DOHH2 (cell line): Measurements from ENCODE around the gene PDCD2L.
A peak's percentile ranks its signal among the peaks of the same experiment; 100 is the strongest.

Source experiments
- H3F3A ChIP-seq: fragments of 200-600 bp; sonication (generic), shearing (Covaris generic); 2 replicates; pipeline ENCODE4 v1.6.0; 2016; ENCODE audit warnings: antibody characterized with exemption, mild to moderate bottlenecking; ENCODE audit not compliant: control insufficient read depth, insufficient read depth
- H3K27ac ChIP-seq: fragments of 200-600 bp; sonication (generic); 2 replicates; pipeline ENCODE4 v1.5.1; 2014; ENCODE audit warnings: low read depth, mild to moderate bottlenecking, low read length, moderate library complexity
- H3K27me3 ChIP-seq: fragments of 200-600 bp; sonication (generic); 2 replicates; pipeline ENCODE4 v1.6.1; 2014; ENCODE audit warnings: mild to moderate bottlenecking, low read length, mixed read lengths; ENCODE audit not compliant: control insufficient read depth
- H3K36me3 ChIP-seq: fragments of 200-600 bp; sonication (generic); 2 replicates; pipeline ENCODE4 v1.6.1; 2014; ENCODE audit warnings: mild to moderate bottlenecking, low read length, moderate library complexity, mixed read lengths; ENCODE audit not compliant: control insufficient read depth
- H3K4me1 ChIP-seq: fragments of 200-600 bp; sonication (generic); 2 replicates; pipeline ENCODE4 v1.6.1; 2014; ENCODE audit warnings: mild to moderate bottlenecking, low read length, mixed read lengths; ENCODE audit not compliant: control insufficient read depth
- H3K4me2 ChIP-seq: fragments of 200-600 bp; sonication (generic); 2 replicates; pipeline ENCODE4 v1.6.0; 2014; ENCODE audit warnings: mild to moderate bottlenecking, low read length, moderate library complexity
- H3K4me3 ChIP-seq: fragments of 200-600 bp; sonication (generic); 2 replicates; pipeline ENCODE4 v1.5.1; 2014; ENCODE audit warnings: mild to moderate bottlenecking, low read length, mixed read lengths
- H3K79me2 ChIP-seq: fragments of 200-600 bp; sonication (generic); 2 replicates; pipeline ENCODE4 v1.6.1; 2014; ENCODE audit warnings: mild to moderate bottlenecking, low read length, mixed read lengths; ENCODE audit not compliant: control insufficient read depth
- H3K9me2 ChIP-seq: fragments of 200-600 bp; sonication (generic); replicated peaks from 2 replicates; pipeline ENCODE4 v1.6.1; 2014; ENCODE audit warnings: mild to moderate bottlenecking, low read length, mixed read lengths; ENCODE audit not compliant: control insufficient read depth
- H3K9me3 ChIP-seq: fragments of 200-600 bp; sonication (generic); 2 replicates; pipeline ENCODE4 v1.6.1; 2014; ENCODE audit warnings: antibody characterized with exemption, low read length, mixed read lengths; ENCODE audit not compliant: control insufficient read depth, insufficient read depth
- H4K20me1 ChIP-seq: fragments of 200-600 bp; sonication (generic); 2 replicates; pipeline ENCODE4 v1.6.0; 2014; ENCODE audit warnings: low read depth, mild to moderate bottlenecking, antibody characterized with exemption, low read length, moderate library complexity; ENCODE audit not compliant: control insufficient read depth, insufficient read depth
- CTCF ChIP-seq: fragments of 200-600 bp; sonication (generic); IDR thresholded peaks from one replicate; pipeline ENCODE4 v1.5.1; 2014; ENCODE audit warnings: antibody characterized with exemption, mild to moderate bottlenecking, low read depth, low read length; ENCODE audit not compliant: poor library complexity, severe bottlenecking
- EZH2phosphoT487 ChIP-seq: fragments of 200-600 bp; sonication (generic); IDR thresholded peaks from 2 replicates; pipeline ENCODE4 v1.6.1; 2017; ENCODE audit warnings: borderline replicate concordance, mild to moderate bottlenecking, antibody characterized with exemption, low read length, moderate library complexity, mixed read lengths

The PDCD2L gene

DNA sequence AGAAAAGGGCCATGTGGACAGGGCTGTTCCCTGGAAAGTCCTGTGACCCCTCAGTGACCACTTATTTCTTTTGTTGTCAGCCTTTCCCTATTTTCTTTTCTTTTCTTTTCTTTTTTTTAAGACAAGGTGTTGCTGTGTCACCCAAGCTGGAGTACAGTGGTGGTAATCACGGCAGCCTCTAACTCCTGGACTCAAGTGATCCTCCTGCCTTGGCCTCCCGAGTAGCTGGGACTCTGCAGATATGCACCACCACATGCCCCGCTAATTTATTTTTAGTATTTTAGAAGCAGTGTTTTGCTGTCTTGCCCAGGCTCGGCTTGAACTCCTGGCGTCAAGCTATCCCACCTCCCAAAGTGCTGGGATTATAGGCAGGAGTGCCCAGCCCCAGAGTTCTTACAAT, 40.3 kb upstream of the PDCD2L start:
- Histone ChIP-seq H4K20me1 (peaks cover 16% of the 10 kb centered on the region; the same call in 1 of the 2 replicates), H3K36me3 (peaks cover 39% of the 10 kb centered on the region), H3K27ac (no peak overlapping the region), H3K27me3 (no peaks in the 10 kb centered on the region), H3F3A (peaks cover 3% of the 10 kb centered on the region), H3K4me1 (peaks cover 47% of the 10 kb centered on the region), H3K4me2 (peak overlapping the region; percentile 88), H3K4me3 (peak overlapping the region; percentile 96), H3K9me2 (no peaks in the 10 kb centered on the region), H3K79me2 (peaks cover 44% of the 10 kb centered on the region), H3K9me3 (no peaks in the 10 kb centered on the region)
- TF ChIP-seq CTCF (no peak), EZH2phosphoT487 (no peak)

GRCh38 chr19:34364462-34364829, 39.8 kb upstream of the PDCD2L start:
- TF ChIP-seq EZH2phosphoT487: no peak
- TF ChIP-seq CTCF: no peak
- H3K4me1 ChIP-seq: peaks cover 41% of the 10 kb centered on the region

DNA sequence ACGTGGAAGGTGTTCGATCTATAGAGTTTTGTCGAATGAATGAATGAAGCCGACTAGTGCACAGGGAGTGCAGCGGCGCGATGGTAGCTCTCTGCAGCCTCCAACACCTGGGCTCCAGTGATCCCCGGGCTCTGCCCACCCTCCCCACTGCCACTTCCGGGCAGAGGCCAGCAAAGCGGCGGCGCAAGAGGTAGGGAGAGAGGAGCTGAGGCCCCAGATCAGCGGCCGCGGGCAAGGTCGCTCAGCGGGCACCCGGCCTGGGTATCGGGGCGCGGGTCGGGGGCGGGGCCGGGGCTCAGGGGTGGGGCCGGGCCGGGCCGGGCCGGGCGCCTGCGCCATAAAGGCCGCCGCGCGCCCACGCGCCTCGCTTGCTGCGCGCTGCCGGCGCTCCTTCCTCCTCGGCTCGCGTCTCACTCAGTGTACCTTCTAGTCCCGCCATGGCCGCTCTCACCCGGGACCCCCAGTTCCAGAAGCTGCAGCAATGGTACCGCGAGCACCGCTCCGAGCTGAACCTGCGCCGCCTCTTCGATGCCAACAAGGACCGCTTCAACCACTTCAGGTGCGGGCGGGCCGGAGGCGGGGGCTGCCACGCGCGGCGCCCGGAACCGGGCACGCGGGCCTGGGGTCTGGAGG, 39.3 kb upstream of the PDCD2L start, which contains the start of gene GPI:
Gene GPI (plus strand): TSS at position 367 of the 633 bp plus-strand sequence. CDS start 71 bp downstream, at position 438.
- Histone ChIP-seq H3K4me3 (peak within 1 kb of the TSS; percentile 96), H3K4me2 (peak within 1 kb of the TSS; percentile 88), H3K9me2 (no peaks in the 10 kb centered on the region), H3K4me1 (peaks cover 36% of the 10 kb centered on the region), H3K9me3 (no peaks in the 10 kb centered on the region), H3F3A (peaks cover 3% of the 10 kb centered on the region), H3K27ac (peak within 1 kb of the TSS; percentile 59), H3K27me3 (no peaks in the 10 kb centered on the region), H3K36me3 (peaks cover 49% of the 10 kb centered on the region), H4K20me1 (peaks cover 16% of the 10 kb centered on the region; the same call in 1 of the 2 replicates), H3K79me2 (peaks cover 54% of the 10 kb centered on the region)
- TF ChIP-seq CTCF: no peak
- no peak for TF ChIP-seq EZH2phosphoT487

More at GRCh38 chr19:34364462-34364829, 39.8 kb upstream of the PDCD2L start:
- peaks cover 44% of the 10 kb centered on the region for H3K36me3 ChIP-seq
- no peaks in the 10 kb centered on the region for H3K27me3 ChIP-seq
- no peaks in the 10 kb centered on the region for H3K9me2 ChIP-seq
- peak overlapping the region; percentile 88 for H3K4me2 ChIP-seq
- H3K79me2 ChIP-seq: peaks cover 49% of the 10 kb centered on the region
- peaks cover 3% of the 10 kb centered on the region for H3F3A ChIP-seq
- H4K20me1 ChIP-seq: peaks cover 16% of the 10 kb centered on the region; the same call in 1 of the 2 replicates
- H3K27ac ChIP-seq: peak overlapping the region; percentile 26; the same call in 1 of the 2 replicates
- no peaks in the 10 kb centered on the region for H3K9me3 ChIP-seq
- H3K4me3 ChIP-seq: peak overlapping the region; percentile 96
